ENCODE data around the gene CALN1. TPM values are rescaled to one million over a fixed set of nuclear protein-coding genes. Genes with fewer than 3 reads are reported as not detected.

Gene CALN1
- total RNA-seq, 1 donor from 2014 or later, result not detected

DNA sequence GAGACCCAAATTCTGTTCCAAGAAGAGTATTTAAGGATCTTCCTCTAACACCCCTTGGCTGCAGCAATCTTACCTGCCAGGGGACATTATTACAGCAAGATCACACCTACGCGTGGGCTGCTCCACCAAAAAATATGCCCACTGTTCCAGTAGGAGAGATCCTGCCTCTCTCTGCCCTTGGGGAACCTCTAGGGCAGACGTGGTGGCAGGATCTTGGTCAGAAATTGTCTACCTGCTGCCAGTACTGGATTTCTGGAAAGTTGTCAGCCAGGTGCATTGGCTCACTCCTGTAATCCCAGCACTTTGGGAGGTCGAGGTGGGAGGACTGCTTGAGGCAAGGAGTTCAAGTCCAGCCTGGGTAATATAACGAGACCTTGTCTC lies 259.0 kb downstream of the CALN1 start:
- no peak for FAIRE-seq
- TF ChIP-seq, protein P1, sequence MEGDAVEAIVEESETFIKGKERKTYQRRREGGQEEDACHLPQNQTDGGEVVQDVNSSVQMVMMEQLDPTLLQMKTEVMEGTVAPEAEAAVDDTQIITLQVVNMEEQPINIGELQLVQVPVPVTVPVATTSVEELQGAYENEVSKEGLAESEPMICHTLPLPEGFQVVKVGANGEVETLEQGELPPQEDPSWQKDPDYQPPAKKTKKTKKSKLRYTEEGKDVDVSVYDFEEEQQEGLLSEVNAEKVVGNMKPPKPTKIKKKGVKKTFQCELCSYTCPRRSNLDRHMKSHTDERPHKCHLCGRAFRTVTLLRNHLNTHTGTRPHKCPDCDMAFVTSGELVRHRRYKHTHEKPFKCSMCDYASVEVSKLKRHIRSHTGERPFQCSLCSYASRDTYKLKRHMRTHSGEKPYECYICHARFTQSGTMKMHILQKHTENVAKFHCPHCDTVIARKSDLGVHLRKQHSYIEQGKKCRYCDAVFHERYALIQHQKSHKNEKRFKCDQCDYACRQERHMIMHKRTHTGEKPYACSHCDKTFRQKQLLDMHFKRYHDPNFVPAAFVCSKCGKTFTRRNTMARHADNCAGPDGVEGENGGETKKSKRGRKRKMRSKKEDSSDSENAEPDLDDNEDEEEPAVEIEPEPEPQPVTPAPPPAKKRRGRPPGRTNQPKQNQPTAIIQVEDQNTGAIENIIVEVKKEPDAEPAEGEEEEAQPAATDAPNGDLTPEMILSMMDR (IDR thresholded peaks at IDR 0.05; ENCODE audit: insufficient read depth, low read length, severe bottlenecking), result no peak
- no peak for DNase-seq (ENCODE audit: low read depth)

DNA sequence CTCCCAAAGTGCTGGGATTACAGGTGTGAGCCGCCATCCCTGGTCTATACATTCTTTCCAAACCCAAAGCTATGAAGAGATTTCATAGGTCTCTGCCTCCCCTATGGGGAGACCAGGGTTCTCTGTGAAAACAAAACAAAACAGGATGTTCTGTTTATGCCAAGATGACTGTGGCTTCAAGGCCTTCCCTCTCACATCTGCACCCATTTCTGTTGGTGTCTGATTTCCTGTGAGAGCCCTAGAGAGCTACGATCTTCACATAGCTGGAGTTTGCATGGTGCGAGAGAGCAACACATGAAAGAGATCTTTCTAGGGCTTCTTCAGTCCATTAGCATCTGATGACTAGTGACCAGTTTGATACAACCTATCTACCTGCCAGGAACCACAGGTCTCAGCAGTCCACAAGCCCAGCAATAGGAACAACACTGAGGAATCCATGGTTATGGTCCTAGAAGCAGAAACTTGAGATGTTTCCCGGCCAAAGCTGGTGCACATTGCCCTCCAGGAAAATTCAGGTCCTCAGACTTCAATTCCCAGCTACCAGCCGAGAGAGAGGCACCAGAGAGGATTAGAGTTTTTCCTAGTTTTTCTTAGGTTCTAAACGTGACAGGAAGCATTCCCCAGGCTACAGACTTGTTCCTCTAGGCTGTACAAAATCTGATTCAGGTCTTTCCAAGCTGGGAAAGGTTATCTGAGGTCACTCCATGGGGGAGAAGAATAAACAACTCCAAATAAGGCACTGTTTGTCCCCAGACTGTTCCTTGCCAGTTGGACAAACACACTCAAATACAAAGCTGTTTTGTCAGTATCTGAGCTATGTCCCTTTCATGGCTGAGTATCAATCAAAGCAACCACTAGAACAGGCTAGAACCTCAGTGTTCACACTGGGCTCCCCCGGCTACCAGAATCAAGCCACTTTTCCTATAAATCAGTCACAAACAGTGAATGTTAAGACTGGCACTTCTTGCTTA lies 259.7 kb downstream of the CALN1 start:
- H3K4me3 ChIP-seq (ENCODE audit: low read depth, low read length), result no peak overlapping the region
- H3K27me3 ChIP-seq (ENCODE audit: control insufficient read depth, insufficient read depth, low read length), result no peaks in the 10 kb centered on the region
- no peaks in the 10 kb centered on the region for H3K36me3 ChIP-seq (ENCODE audit: control insufficient read depth, insufficient read depth, low read length)
- DNase-seq (ENCODE audit: low read depth), result no peak
- TF ChIP-seq, protein P1 (IDR thresholded peaks at IDR 0.05; ENCODE audit: insufficient read depth, low read length, severe bottlenecking), result no peak
- FAIRE-seq, result no peak

More for the DNA sequence above, 259.0 kb downstream of the CALN1 start:
- no peaks in the 10 kb centered on the region for H3K36me3 ChIP-seq (ENCODE audit: control insufficient read depth, insufficient read depth, low read length)
- no peak overlapping the region for H3K4me3 ChIP-seq (ENCODE audit: low read depth, low read length)
- no peaks in the 10 kb centered on the region for H3K27me3 ChIP-seq (ENCODE audit: control insufficient read depth, insufficient read depth, low read length)

DNA sequence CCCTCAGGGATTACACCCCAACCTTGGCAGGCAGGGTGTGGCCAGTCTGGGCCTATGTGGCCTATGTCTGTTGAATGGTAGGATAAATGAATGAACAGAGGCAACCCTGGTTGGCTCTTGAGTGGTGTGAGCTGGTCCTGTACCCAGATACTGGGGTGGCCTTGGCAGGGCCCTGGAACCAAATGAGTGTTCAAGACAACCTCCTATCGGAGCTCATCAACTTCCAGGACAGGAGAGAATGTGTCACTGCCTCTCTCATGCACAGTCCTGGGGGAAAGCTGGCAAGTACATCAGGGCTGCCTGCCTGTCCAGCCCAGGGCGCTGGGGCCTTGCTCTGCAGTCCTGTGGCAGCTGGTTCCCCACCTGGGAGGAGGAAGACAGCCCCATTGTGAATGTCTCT lies 271.6 kb downstream of the CALN1 start:
- DNase-seq (ENCODE audit: low read depth) (no peak), FAIRE-seq (no peak)
- TF ChIP-seq, protein P1 (IDR thresholded peaks at IDR 0.05; ENCODE audit: insufficient read depth, low read length, severe bottlenecking), result no peak
- Histone ChIP-seq H3K36me3 (ENCODE audit: control insufficient read depth, insufficient read depth, low read length) (no peaks in the 10 kb centered on the region), H3K27me3 (ENCODE audit: control insufficient read depth, insufficient read depth, low read length) (no peaks in the 10 kb centered on the region), H3K4me3 (ENCODE audit: low read depth, low read length) (no peak overlapping the region)

DNA sequence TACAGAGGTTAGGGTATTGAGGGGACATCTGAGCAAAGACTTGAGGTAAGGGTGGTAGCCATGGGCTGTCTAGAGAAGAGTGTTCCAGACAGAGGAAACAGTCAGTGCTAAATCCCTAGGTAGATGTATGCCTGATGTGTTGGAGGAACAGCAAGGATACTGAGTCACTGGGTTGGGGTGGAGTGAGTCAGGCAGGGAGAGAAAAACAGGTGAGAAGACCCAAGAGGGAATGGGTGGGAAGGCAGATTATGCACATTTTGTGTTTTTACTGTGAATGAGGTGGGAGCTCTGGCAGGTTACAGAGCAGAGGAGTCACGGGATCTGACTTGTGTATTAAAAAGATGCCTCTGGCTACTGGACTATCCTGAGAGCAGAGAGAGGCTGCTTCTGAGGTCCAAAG lies 285.0 kb downstream of the CALN1 start:
- FAIRE-seq, result no peak
- Histone ChIP-seq H3K27me3 (ENCODE audit: control insufficient read depth, insufficient read depth, low read length) (no peaks in the 10 kb centered on the region), H3K4me3 (ENCODE audit: low read depth, low read length) (no peak overlapping the region)

DNA sequence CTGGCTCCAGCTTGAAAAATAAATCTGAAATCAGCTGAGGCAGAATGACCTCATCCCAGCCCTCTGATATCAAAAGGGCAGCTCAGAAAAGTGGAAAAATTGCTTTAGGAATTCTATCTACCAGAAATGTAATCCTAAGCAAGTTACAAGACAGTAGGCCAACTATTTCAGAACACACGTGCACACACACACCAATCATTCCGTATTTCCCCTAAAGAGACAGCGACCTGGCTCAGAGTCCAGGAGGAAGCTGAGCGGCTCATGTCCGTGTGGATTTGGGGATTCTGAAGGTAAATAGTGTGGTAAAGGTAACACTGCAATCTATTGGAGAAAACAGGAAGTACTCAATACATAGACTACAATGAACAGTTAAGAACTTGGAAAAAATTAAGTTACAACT lies 288.2 kb downstream of the CALN1 start:
- no peak overlapping the region for H3K4me3 ChIP-seq (ENCODE audit: low read depth, low read length)
- no peaks in the 10 kb centered on the region for H3K27me3 ChIP-seq (ENCODE audit: control insufficient read depth, insufficient read depth, low read length)
- H3K36me3 ChIP-seq (ENCODE audit: control insufficient read depth, insufficient read depth, low read length), result no peaks in the 10 kb centered on the region
- DNase-seq (ENCODE audit: low read depth) (no peak), FAIRE-seq (no peak)
- TF ChIP-seq, protein P1 (IDR thresholded peaks at IDR 0.05; ENCODE audit: insufficient read depth, low read length, severe bottlenecking), result no peak

More for the DNA sequence above, 285.0 kb downstream of the CALN1 start:
- DNase-seq (ENCODE audit: low read depth), result no peak
- H3K36me3 ChIP-seq (ENCODE audit: control insufficient read depth, insufficient read depth, low read length), result no peaks in the 10 kb centered on the region
- TF ChIP-seq, protein P1 (IDR thresholded peaks at IDR 0.05; ENCODE audit: insufficient read depth, low read length, severe bottlenecking), result no peak
